Measurements from ENCODE around the gene KCNG3. TPM values are rescaled to one million over a fixed set of nuclear protein-coding genes. Genes with fewer than 3 reads are reported as not detected.

Gene KCNG3
- polyA plus RNA-seq, 3 donors: not detected

DNA sequence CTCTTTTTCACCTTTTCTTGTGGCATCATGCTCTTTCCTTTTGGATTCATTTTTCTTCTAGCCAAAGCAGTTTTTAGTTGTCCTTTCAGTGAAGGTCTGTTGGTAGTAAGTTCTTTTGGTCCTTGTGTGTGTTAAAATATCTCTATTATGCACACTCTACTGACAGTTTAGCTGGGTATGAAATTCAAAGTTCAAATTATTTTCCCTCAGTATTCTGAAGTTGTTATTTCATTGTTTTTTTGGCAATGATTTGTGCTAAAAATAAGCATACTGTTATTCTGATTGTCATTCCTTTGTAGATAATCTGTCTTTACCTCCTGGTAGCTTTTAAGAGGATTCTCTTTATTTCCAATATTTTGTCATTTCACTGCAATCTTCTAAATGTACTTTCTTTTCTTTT lies 79.6 kb downstream of the KCNG3 start:
- no peak overlapping the region for H3K4me3 Mint-ChIP-seq
- no peaks in the 10 kb centered on the region for H3K4me1 ChIP-seq (ENCODE audit: control insufficient read depth in 1 of 2, insufficient read depth in 2 of 2, low read length in 2 of 2)
- peaks cover 3 to 7% (median 7%) of the 10 kb centered on the region in 3 donors for H3K27me3 Mint-ChIP-seq (ENCODE audit: low read depth in 3 of 3)
- no peak overlapping the region for H2AFZ ChIP-seq (ENCODE audit: insufficient read depth, low read depth, low read length, poor library complexity, severe bottlenecking)
- H3K27me3 ChIP-seq (ENCODE audit: control insufficient read depth in 2 of 2, insufficient read depth in 2 of 2, low read length in 2 of 2): no peaks in the 10 kb centered on the region
- no peaks in the 10 kb centered on the region for H4K20me1 ChIP-seq (ENCODE audit: insufficient read depth, low read length)
- no peak overlapping the region for H3K9ac ChIP-seq (ENCODE audit: insufficient read depth, low read length, poor library complexity, severe bottlenecking)
- TF ChIP-seq, protein P1, sequence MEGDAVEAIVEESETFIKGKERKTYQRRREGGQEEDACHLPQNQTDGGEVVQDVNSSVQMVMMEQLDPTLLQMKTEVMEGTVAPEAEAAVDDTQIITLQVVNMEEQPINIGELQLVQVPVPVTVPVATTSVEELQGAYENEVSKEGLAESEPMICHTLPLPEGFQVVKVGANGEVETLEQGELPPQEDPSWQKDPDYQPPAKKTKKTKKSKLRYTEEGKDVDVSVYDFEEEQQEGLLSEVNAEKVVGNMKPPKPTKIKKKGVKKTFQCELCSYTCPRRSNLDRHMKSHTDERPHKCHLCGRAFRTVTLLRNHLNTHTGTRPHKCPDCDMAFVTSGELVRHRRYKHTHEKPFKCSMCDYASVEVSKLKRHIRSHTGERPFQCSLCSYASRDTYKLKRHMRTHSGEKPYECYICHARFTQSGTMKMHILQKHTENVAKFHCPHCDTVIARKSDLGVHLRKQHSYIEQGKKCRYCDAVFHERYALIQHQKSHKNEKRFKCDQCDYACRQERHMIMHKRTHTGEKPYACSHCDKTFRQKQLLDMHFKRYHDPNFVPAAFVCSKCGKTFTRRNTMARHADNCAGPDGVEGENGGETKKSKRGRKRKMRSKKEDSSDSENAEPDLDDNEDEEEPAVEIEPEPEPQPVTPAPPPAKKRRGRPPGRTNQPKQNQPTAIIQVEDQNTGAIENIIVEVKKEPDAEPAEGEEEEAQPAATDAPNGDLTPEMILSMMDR (IDR thresholded peaks at IDR 0.05): no peak
- no peaks in the 10 kb centered on the region for H3K4me1 Mint-ChIP-seq
- DNase-seq: no peak
- H3K9me3 Mint-ChIP-seq: peaks cover 3 to 32% (median 25%) of the 10 kb centered on the region in 7 donors
- no peak overlapping the region for H3K4me3 ChIP-seq (replicated peaks in 1 of 3; ENCODE audit: low read depth in 2 of 3, low read length in 3 of 3)
- H3K4me2 ChIP-seq (replicated peaks; ENCODE audit: extremely low read depth, low read length, poor library complexity, severe bottlenecking): no peak overlapping the region
- no peaks in the 10 kb centered on the region for H3K36me3 Mint-ChIP-seq
- H3K36me3 ChIP-seq (replicated peaks in 1 of 2; ENCODE audit: control insufficient read depth in 1 of 2, insufficient read depth in 2 of 2, low read length in 2 of 2): no peaks in the 10 kb centered on the region
- no peak overlapping the region for H3K27ac ChIP-seq (ENCODE audit: low read depth in 1 of 2, low read length in 2 of 2)
- peaks cover 11 to 20% of the 10 kb centered on the region in 2 donors for H3K9me3 ChIP-seq (replicated peaks in 1 of 2; ENCODE audit: control insufficient read depth in 1 of 2, insufficient read depth in 1 of 2, low read length in 2 of 2)
- no peak overlapping the region for H3K27ac Mint-ChIP-seq
- intact Hi-C loops (cut with micrococcal nuclease): no loop called here
- H3K79me2 ChIP-seq (ENCODE audit: insufficient read depth, low read length): no peaks in the 10 kb centered on the region

DNA sequence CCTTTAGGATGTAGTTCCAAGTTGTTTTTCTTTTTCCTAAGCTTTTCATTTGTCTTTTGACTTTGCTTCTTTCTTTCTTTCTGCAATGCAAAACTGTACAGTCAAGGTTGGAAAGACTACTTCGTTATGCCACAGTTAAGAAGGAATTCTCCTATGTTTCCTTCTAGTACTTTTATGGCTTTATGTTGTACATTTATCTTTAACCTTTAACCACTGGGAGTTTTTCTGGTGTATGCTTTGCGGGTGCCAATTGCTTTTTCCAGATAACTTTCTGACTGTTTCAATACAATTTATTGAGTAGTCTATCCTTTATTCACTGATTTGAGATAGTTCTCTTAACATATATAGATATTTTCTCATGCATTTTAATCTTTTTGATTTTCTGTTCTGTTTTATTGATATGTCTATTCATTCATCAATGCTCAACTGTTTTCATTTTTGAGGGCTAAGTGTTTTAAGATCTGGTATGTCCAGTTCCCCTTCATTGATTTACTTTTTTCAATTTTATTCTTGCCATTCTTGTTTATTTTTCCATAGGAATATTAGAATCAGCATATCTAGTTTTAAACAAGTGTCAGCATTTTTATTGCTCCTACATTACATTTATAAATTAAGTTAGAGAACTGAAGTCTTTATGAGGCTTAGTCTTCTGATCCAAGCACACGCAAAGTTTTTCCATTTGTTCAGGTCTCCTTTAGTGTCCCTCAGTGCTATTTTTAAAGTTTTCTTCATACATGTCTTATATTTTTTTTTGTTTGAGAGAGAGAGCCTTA lies 82.9 kb downstream of the KCNG3 start:
- Histone ChIP-seq H3K9me3 (replicated peaks in 1 of 2; ENCODE audit: control insufficient read depth in 1 of 2, insufficient read depth in 1 of 2, low read length in 2 of 2) (peaks cover 20 to 30% of the 10 kb centered on the region in 2 donors), H3K9ac (ENCODE audit: insufficient read depth, low read length, poor library complexity, severe bottlenecking) (no peak overlapping the region), H3K4me2 (replicated peaks; ENCODE audit: extremely low read depth, low read length, poor library complexity, severe bottlenecking) (no peak overlapping the region), H3K36me3 (replicated peaks in 1 of 2; ENCODE audit: control insufficient read depth in 1 of 2, insufficient read depth in 2 of 2, low read length in 2 of 2) (no peaks in the 10 kb centered on the region), H4K20me1 (ENCODE audit: insufficient read depth, low read length) (no peaks in the 10 kb centered on the region), H3K79me2 (ENCODE audit: insufficient read depth, low read length) (no peaks in the 10 kb centered on the region), H3K4me1 (ENCODE audit: control insufficient read depth in 1 of 2, insufficient read depth in 2 of 2, low read length in 2 of 2) (no peaks in the 10 kb centered on the region), H3K27me3 (ENCODE audit: control insufficient read depth in 2 of 2, insufficient read depth in 2 of 2, low read length in 2 of 2) (no peaks in the 10 kb centered on the region), H3K27ac (ENCODE audit: low read depth in 1 of 2, low read length in 2 of 2) (no peak overlapping the region), H3K4me3 (replicated peaks in 1 of 3; ENCODE audit: low read depth in 2 of 3, low read length in 3 of 3) (no peak overlapping the region), H2AFZ (ENCODE audit: insufficient read depth, low read depth, low read length, poor library complexity, severe bottlenecking) (no peak overlapping the region)
- WGBS (ENCODE audit: insufficient coverage): no CpG with 5 or more reads among the region's 3 CpGs
- Mint-ChIP-seq H3K4me3 (no peak overlapping the region), H3K27me3 (ENCODE audit: low read depth in 3 of 3) (peaks cover 3 to 7% (median 4%) of the 10 kb centered on the region in 3 donors), H3K36me3 (no peaks in the 10 kb centered on the region), H3K9me3 (peaks cover 8 to 36% (median 31%) of the 10 kb centered on the region in 7 donors), H3K4me1 (no peaks in the 10 kb centered on the region), H3K27ac (no peak overlapping the region)
- TF ChIP-seq, protein P1 (IDR thresholded peaks at IDR 0.05): no peak
- intact Hi-C loops (cut with micrococcal nuclease): no loop called here
- no peak for DNase-seq
